LNCaP clone FGC (cell line): ENCODE measurements around the gene ABHD6.
"Not testable (repeated sequence)": the region's sequence is repeated elsewhere in the genome, so short reads cannot be mapped to it uniquely, and the experiment has no call there.

Source experiments
- DNase-seq: peaks from one replicate; pipeline ENCODE4 v3.0.0-alpha.2; 2011; ENCODE audit warnings: low read depth
- H3K4me3 ChIP-seq: 2 replicates; pipeline ENCODE4 v1.5.1; 2011; ENCODE audit warnings: mild to moderate bottlenecking, low read depth, low read length, control low read depth
- TF ChIP-seq, protein P1 (sequence below): IDR thresholded peaks from 2 replicates; pipeline ENCODE4 v1.5.1; 2012; ENCODE audit warnings: mild to moderate bottlenecking; ENCODE audit not compliant: control insufficient read depth, insufficient read depth; ENCODE audit errors: extremely low read depth

Gene ABHD6

DNA sequence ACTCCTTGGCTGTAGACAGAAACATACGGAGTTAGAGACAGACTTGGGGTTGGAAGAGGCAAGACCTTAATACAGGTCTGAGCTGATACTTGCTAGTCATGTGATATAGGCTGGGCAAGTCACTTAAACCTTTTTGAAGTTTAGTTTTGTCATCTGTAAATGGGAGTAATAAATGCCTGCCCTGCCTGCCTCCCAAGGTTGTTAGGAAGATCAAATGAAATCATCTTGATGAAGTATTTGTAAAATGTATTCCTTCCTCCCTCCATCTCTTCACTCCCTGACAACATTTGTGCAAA is 98.0 kb downstream of the ABHD6 start:
- no peak for DNase-seq
- no peak overlapping the region for H3K4me3 ChIP-seq
- TF ChIP-seq, protein P1, sequence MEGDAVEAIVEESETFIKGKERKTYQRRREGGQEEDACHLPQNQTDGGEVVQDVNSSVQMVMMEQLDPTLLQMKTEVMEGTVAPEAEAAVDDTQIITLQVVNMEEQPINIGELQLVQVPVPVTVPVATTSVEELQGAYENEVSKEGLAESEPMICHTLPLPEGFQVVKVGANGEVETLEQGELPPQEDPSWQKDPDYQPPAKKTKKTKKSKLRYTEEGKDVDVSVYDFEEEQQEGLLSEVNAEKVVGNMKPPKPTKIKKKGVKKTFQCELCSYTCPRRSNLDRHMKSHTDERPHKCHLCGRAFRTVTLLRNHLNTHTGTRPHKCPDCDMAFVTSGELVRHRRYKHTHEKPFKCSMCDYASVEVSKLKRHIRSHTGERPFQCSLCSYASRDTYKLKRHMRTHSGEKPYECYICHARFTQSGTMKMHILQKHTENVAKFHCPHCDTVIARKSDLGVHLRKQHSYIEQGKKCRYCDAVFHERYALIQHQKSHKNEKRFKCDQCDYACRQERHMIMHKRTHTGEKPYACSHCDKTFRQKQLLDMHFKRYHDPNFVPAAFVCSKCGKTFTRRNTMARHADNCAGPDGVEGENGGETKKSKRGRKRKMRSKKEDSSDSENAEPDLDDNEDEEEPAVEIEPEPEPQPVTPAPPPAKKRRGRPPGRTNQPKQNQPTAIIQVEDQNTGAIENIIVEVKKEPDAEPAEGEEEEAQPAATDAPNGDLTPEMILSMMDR, result no peak

DNA sequence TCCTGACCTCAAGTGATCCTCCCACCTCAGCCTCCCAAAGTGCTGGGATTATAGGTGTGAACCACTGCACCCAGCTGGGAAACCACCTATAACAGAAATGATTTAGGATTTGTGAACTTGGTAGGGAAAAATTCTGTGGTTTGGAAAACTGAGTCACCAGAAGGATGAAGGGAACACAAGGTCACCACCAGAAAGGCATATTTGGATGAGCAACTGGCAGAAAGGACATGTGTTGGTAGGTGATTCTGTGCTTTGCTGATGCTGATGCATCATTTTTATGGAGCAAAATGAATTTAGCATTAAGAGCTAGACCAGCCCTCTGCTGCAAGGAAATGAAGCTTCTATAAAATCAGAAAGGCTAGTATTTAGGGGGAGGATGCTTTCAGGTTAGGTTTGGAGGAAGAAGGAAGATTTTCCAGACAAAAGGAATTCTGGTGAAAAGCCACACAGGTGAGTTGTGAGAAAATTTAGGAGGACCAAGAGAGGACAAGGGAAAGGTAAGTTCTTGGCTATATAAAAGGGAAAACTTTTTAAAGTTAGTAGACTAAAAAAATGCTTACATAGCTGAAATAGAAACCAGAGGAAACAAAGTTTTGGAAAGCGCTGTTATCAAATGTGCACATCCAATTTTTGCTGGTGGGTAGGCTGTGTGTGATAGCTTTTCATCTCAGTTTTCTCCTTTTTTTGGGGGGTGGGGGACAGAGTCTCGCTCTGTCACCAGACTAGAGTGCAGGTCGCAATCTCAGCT is 98.7 kb downstream of the ABHD6 start:
- no peak overlapping the region for H3K4me3 ChIP-seq
- DNase-seq, result no peak
- TF ChIP-seq, protein P1, result no peak

- TF ChIP-seq, protein P1, result no peak
- no peak overlapping the region for H3K4me3 ChIP-seq
- no peak for DNase-seq
Observed at GRCh38 chr3:58337190-58337589, 99.6 kb downstream of the ABHD6 start.

DNA sequence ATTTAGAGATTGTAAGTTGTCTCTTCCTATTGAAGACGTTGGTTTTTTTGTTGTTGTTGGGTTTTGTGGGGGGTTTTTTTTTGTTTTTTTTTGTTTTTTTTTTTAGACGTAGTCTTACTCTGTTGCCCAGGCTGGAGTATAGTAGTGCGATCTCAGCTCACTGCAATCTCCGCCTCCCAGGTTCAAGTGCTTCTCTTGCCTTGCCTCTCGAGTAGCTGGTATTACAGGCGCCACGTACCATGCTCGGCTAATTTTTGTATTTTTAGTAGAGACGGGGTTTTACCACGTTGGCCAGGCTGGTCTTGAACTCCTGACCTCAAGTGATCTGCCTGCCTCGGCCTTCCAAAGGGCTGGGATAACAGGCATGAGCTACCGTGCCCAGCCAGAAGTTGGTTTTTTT is 101.6 kb downstream of the ABHD6 start:
- H3K4me3 ChIP-seq, DNase-seq: not testable (repeated sequence)

- TF ChIP-seq, protein P1, result no peak
- H3K4me3 ChIP-seq, result no peak overlapping the region
- no peak for DNase-seq
Observed at GRCh38 chr3:58340594-58341244, 103.1 kb downstream of the ABHD6 start.

DNA sequence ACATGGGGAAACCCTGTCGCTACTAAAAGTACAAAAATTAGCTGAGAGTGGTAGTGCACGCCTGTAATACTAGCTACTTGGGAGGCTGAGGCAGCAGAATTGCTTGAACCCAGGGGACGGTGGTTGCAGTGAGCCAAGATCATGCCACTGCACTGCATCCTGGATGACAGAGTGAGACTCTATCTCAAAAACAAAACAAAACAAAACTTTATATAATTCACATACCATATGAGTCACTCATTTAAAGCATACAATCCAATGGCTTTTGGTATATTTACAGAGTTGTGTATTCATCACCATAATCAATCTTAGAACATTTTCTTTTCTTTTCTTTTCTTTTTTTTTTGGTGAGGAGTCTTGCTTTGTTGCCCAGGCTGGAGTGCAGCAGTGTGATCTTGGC is 103.8 kb downstream of the ABHD6 start:
- H3K4me3 ChIP-seq, result no peak overlapping the region
- TF ChIP-seq, protein P1, result no peak
- DNase-seq, result no peak

DNA sequence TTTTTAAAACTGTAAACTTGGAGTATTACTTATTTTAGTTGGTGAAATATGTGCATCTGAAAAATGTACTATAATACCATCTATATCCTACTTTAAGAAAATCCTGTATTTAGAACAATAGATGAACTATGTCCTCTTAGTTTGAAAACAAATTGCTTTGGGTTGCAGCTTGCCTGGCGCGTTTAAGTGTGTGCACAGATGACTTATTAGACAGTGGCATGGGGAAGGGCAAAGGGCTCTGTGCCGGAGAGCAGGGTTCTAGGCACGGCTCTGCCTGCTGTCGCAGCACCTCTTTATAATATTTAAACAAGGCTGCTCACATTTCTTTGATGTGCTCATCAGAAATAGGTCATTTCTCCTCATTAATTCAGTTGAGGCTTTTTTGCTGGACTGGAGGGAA is 105.1 kb downstream of the ABHD6 start:
- TF ChIP-seq, protein P1, result no peak
- H3K4me3 ChIP-seq, result no peak overlapping the region
- DNase-seq, result no peak
